Measurements from ENCODE around the gene NXPE3. TPM values are rescaled to one million over a fixed set of nuclear protein-coding genes. Genes with fewer than 3 reads are reported as not detected.

Gene NXPE3
- total and polyA plus RNA-seq, 4 donors = 4.5 to 14.2 (median 8.0) TPM

DNA sequence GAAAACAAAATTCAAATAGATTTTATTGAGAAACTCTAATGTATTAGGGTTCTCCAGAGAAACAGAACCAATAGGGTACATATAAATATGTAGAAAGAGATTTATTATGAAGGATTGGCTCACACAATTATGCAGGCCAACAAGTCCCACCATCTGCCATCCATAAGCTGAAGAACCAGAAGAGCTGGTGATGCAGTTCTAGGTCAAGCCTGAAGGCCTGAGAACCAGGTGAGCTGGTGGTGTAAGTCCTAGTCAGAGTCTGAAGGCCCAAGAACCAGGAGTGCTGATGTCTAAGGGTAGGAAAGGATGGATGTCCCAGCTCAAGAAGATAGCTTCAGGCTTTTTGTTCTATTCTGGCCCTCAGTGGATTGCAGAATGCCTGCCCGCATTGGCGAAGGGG, 67.7 kb downstream of the NXPE3 start:
- WGBS, 2 donors = 93 to 100% methylated on average over 2 of the region's 2 CpGs
- peak overlapping the region in 1 of 2 donors; percentile 74 for H3K27ac ChIP-seq (ENCODE audit: low read depth in 1 of 2, low read length in 1 of 2)
- TF ChIP-seq, protein P1, sequence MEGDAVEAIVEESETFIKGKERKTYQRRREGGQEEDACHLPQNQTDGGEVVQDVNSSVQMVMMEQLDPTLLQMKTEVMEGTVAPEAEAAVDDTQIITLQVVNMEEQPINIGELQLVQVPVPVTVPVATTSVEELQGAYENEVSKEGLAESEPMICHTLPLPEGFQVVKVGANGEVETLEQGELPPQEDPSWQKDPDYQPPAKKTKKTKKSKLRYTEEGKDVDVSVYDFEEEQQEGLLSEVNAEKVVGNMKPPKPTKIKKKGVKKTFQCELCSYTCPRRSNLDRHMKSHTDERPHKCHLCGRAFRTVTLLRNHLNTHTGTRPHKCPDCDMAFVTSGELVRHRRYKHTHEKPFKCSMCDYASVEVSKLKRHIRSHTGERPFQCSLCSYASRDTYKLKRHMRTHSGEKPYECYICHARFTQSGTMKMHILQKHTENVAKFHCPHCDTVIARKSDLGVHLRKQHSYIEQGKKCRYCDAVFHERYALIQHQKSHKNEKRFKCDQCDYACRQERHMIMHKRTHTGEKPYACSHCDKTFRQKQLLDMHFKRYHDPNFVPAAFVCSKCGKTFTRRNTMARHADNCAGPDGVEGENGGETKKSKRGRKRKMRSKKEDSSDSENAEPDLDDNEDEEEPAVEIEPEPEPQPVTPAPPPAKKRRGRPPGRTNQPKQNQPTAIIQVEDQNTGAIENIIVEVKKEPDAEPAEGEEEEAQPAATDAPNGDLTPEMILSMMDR (IDR thresholded peaks at IDR 0.05; ENCODE audit: control extremely low read depth, extremely low read depth) = no peak
- no peak overlapping the region for H3K4me3 ChIP-seq
- no peak overlapping the region for H3K9ac ChIP-seq (ENCODE audit: insufficient read depth in 1 of 2, low read length in 2 of 2)
- H3K36me3 ChIP-seq (ENCODE audit: control insufficient read depth in 4 of 4, insufficient read depth in 4 of 4, low read length in 4 of 4) = peaks cover 0 to 1% (median 0%) of the 10 kb centered on the region in 4 donors
- ATAC-seq (ENCODE audit: insufficient read depth, low FRiP score) (no peak), DNase-seq (no peak)
- no peaks in the 10 kb centered on the region for H3K27me3 ChIP-seq (ENCODE audit: control insufficient read depth in 3 of 3, insufficient read depth in 3 of 3, low read length in 2 of 3)
- peaks cover 0 to 26% (median 6%) of the 10 kb centered on the region in 5 donors for H3K4me1 ChIP-seq (ENCODE audit: control insufficient read depth in 5 of 5, insufficient read depth in 5 of 5, low read length in 5 of 5)
- H3K9me3 ChIP-seq (ENCODE audit: control insufficient read depth in 4 of 4, insufficient read depth in 3 of 4, low read length in 3 of 4) = no peaks in the 10 kb centered on the region

DNA sequence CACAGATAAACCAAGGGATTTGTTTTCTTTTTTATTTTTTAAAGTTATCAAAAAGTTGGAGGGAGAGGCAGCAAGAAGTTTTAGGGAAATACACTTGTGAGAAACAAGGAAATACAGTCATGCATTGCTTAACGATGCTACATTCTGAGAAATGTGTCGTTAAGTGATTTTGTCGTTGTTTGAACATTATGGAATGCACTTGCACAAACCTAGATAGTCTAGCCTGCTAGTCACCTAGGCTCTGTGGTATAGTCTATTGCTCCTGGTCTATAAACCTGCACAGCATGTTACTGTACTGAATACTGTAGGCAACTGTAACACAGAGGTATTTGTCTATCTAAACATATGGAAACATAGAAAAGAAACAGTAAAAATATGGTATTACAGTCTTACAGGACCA, 68.3 kb downstream of the NXPE3 start:
- Histone ChIP-seq H3K27ac (ENCODE audit: low read depth in 1 of 2, low read length in 1 of 2) (no peak overlapping the region), H3K36me3 (ENCODE audit: control insufficient read depth in 4 of 4, insufficient read depth in 4 of 4, low read length in 4 of 4) (peaks cover 0 to 7% (median under 1%) of the 10 kb centered on the region in 4 donors), H3K4me1 (ENCODE audit: control insufficient read depth in 5 of 5, insufficient read depth in 5 of 5, low read length in 5 of 5) (peaks cover 4 to 29% (median 6%) of the 10 kb centered on the region in 5 donors), H3K9ac (ENCODE audit: insufficient read depth in 1 of 2, low read length in 2 of 2) (no peak overlapping the region), H3K27me3 (ENCODE audit: control insufficient read depth in 3 of 3, insufficient read depth in 3 of 3, low read length in 2 of 3) (no peaks in the 10 kb centered on the region), H3K4me3 (no peak overlapping the region), H3K9me3 (ENCODE audit: control insufficient read depth in 4 of 4, insufficient read depth in 3 of 4, low read length in 3 of 4) (no peaks in the 10 kb centered on the region)
- no peak for ATAC-seq (ENCODE audit: insufficient read depth, low FRiP score)
- 28 to 54% methylated on average over 3 of the region's 3 CpGs for WGBS, 2 donors
- no peak for DNase-seq
- TF ChIP-seq, protein P1 (IDR thresholded peaks at IDR 0.05; ENCODE audit: control extremely low read depth, extremely low read depth) = no peak

DNA sequence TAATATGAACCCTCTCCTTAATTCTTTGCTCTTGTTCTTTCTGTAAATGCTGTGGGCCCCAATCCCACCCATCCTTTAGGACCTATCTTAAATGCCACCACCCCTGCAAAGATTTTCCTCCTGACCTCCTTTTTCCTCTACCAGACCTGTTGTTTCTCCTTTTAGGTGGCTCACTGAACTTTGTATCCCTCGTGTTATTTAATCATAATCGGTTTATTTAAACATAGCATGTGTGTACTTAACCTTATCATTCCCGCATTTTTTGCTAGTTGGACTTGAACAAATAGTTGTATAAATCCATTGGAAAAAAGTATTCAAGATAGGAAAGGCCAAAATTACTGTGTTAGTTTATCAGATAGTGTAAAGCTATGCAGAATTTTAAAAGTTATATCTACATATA, 69.3 kb downstream of the NXPE3 start:
- no peak overlapping the region for H3K4me3 ChIP-seq
- ATAC-seq (ENCODE audit: insufficient read depth, low FRiP score) = no peak

More for the DNA sequence above, 69.3 kb downstream of the NXPE3 start:
- H3K9ac ChIP-seq (ENCODE audit: insufficient read depth in 1 of 2, low read length in 2 of 2) = peak overlapping the region in 1 of 2 donors; percentile 74
- H3K4me1 ChIP-seq (ENCODE audit: control insufficient read depth in 5 of 5, insufficient read depth in 5 of 5, low read length in 5 of 5) = peaks cover 4 to 29% (median 9%) of the 10 kb centered on the region in 5 donors
- peaks cover 5 to 14% (median 9%) of the 10 kb centered on the region in 4 donors for H3K36me3 ChIP-seq (ENCODE audit: control insufficient read depth in 4 of 4, insufficient read depth in 4 of 4, low read length in 4 of 4)
- H3K9me3 ChIP-seq (ENCODE audit: control insufficient read depth in 4 of 4, insufficient read depth in 3 of 4, low read length in 3 of 4) = no peaks in the 10 kb centered on the region
- DNase-seq = no peak
- H3K27me3 ChIP-seq (ENCODE audit: control insufficient read depth in 3 of 3, insufficient read depth in 3 of 3, low read length in 2 of 3) = no peaks in the 10 kb centered on the region
- peak overlapping the region; percentile 47 to 99 for H3K27ac ChIP-seq (ENCODE audit: low read depth in 1 of 2, low read length in 1 of 2)
- TF ChIP-seq, protein P1 (IDR thresholded peaks at IDR 0.05; ENCODE audit: control extremely low read depth, extremely low read depth) = no peak
- 40 to 59% methylated on average over 3 of the region's 3 CpGs for WGBS, 2 donors
